HG03159 (cell line): ENCODE results near the gene VCPKMT.

ENCODE experiments used
- ATAC-seq: cut with Tn5 transposase; IDR thresholded peaks from one replicate; pipeline ENCODE4 v1.9.1; 2021; ENCODE audit warnings: mild to moderate bottlenecking, moderate library complexity; ENCODE audit not compliant: unreplicated experiment

The VCPKMT gene

GRCh38 chr14:50116181-50116956, at the start of gene VCPKMT:
Gene VCPKMT (minus strand): TSS chr14:50116572. CDS start chr14:50116552, 20 bp downstream.
- ATAC-seq = peak; percentile 93

- ATAC-seq = no peak
Observed at GRCh38 chr14:50156111-50156510, 39.7 kb upstream of the VCPKMT start.

GRCh38 chr14:50148799-50149198, 32.4 kb upstream of the VCPKMT start:
- ATAC-seq = no peak

- ATAC-seq = no peak
Observed at GRCh38 chr14:50139192-50139591, 22.8 kb upstream of the VCPKMT start.

GRCh38 chr14:50127802-50128201, 11.4 kb upstream of the VCPKMT start:
- no peak for ATAC-seq

GRCh38 chr14:50123062-50123461, 6.7 kb upstream of the VCPKMT start:
- no peak for ATAC-seq

GRCh38 chr14:50122291-50122690, 5.9 kb upstream of the VCPKMT start:
- no peak for ATAC-seq

- no peak for ATAC-seq
Observed at GRCh38 chr14:50121486-50121885, 5.1 kb upstream of the VCPKMT start.

GRCh38 chr14:50117456-50117855, 1.1 kb upstream of the VCPKMT start:
- no peak for ATAC-seq

GRCh38 chr14:50116966-50117365, 594 bp upstream of the VCPKMT start:
- ATAC-seq = no peak

- ATAC-seq = no peak
Observed at GRCh38 chr14:50113381-50114035, 2.9 kb downstream of the VCPKMT start.

- no peak for ATAC-seq
Observed at GRCh38 chr14:50110323-50111037, 5.9 kb downstream of the VCPKMT start.

- no peak for ATAC-seq
Observed at GRCh38 chr14:50109342-50109741, 7.0 kb downstream of the VCPKMT start.

- ATAC-seq = no peak
Observed at GRCh38 chr14:50107850-50108249, 8.5 kb downstream of the VCPKMT start.

- no peak for ATAC-seq
Observed at GRCh38 chr14:50106178-50106577, 10.2 kb downstream of the VCPKMT start.

GRCh38 chr14:50103558-50103957, 12.8 kb downstream of the VCPKMT start:
- ATAC-seq = no peak

- ATAC-seq = no peak
Observed at GRCh38 chr14:50101417-50101816, 15.0 kb downstream of the VCPKMT start.

- no peak for ATAC-seq
Observed at GRCh38 chr14:50100805-50101204, 15.6 kb downstream of the VCPKMT start.

GRCh38 chr14:50099335-50099734, 17.0 kb downstream of the VCPKMT start:
- no peak for ATAC-seq

GRCh38 chr14:50095895-50096294, 20.5 kb downstream of the VCPKMT start:
- no peak for ATAC-seq

GRCh38 chr14:50094056-50094755, 22.2 kb downstream of the VCPKMT start:
- no peak for ATAC-seq
